ENCODE measurements around the gene SEZ6L.

The SEZ6L gene

GRCh38 chr22:26169315-26170111 lies at the start of gene SEZ6L:
SEZ6L (plus strand) TSS chr22:26169462; CDS start chr22:26169670, 208 bp downstream.
- H3K4me1 Mint-ChIP-seq (ENCODE audit: low read depth): no peaks in the 10 kb centered on the region
- no peaks in the 10 kb centered on the region for H3K36me3 Mint-ChIP-seq (ENCODE audit: low read depth)
- H3K27me3 Mint-ChIP-seq (ENCODE audit: low read depth): peaks cover 53% of the 10 kb centered on the region
- no peaks in the 10 kb centered on the region for H3K9me3 Mint-ChIP-seq
- H3K27ac Mint-ChIP-seq: no peak within 1 kb of the TSS
- H3K4me3 Mint-ChIP-seq: no peak within 1 kb of the TSS
- no peak for DNase-seq (ENCODE audit: low spot score)

- peaks cover 4% of the 10 kb centered on the region for H3K4me1 Mint-ChIP-seq (ENCODE audit: low read depth)
- H3K4me3 Mint-ChIP-seq: peak overlapping the region; percentile 13
- H3K36me3 Mint-ChIP-seq (ENCODE audit: low read depth): no peaks in the 10 kb centered on the region
- no peak for DNase-seq (ENCODE audit: low spot score)
- peaks cover 8% of the 10 kb centered on the region for H3K27me3 Mint-ChIP-seq (ENCODE audit: low read depth)
- H3K27ac Mint-ChIP-seq: no peak overlapping the region
- H3K9me3 Mint-ChIP-seq: no peaks in the 10 kb centered on the region
Observed at GRCh38 chr22:26122920-26123468, 46.3 kb upstream of the SEZ6L start.

GRCh38 chr22:26124991-26125725 lies 44.1 kb upstream of the SEZ6L start:
- no peak for DNase-seq (ENCODE audit: low spot score)
- Mint-ChIP-seq H3K36me3 (ENCODE audit: low read depth) (no peaks in the 10 kb centered on the region), H3K27me3 (ENCODE audit: low read depth) (peaks cover 4% of the 10 kb centered on the region), H3K4me3 (no peak overlapping the region), H3K4me1 (ENCODE audit: low read depth) (peaks cover 4% of the 10 kb centered on the region), H3K9me3 (no peaks in the 10 kb centered on the region), H3K27ac (no peak overlapping the region)

GRCh38 chr22:26127126-26127525 lies 42.1 kb upstream of the SEZ6L start:
- Mint-ChIP-seq H3K36me3 (ENCODE audit: low read depth) (no peaks in the 10 kb centered on the region), H3K4me1 (ENCODE audit: low read depth) (peaks cover 4% of the 10 kb centered on the region), H3K27me3 (ENCODE audit: low read depth) (no peaks in the 10 kb centered on the region), H3K27ac (no peak overlapping the region), H3K4me3 (no peak overlapping the region), H3K9me3 (no peaks in the 10 kb centered on the region)
- no peak for DNase-seq (ENCODE audit: low spot score)

- H3K27me3 Mint-ChIP-seq (ENCODE audit: low read depth): no peaks in the 10 kb centered on the region
- H3K27ac Mint-ChIP-seq: no peak overlapping the region
- no peak for DNase-seq (ENCODE audit: low spot score)
- no peaks in the 10 kb centered on the region for H3K9me3 Mint-ChIP-seq
- no peak overlapping the region for H3K4me3 Mint-ChIP-seq
- H3K4me1 Mint-ChIP-seq (ENCODE audit: low read depth): peaks cover 4% of the 10 kb centered on the region
- H3K36me3 Mint-ChIP-seq (ENCODE audit: low read depth): no peaks in the 10 kb centered on the region
Observed at GRCh38 chr22:26127556-26127955, 41.7 kb upstream of the SEZ6L start.

GRCh38 chr22:26131589-26132154 lies 37.6 kb upstream of the SEZ6L start:
- no peaks in the 10 kb centered on the region for H3K9me3 Mint-ChIP-seq
- H3K27me3 Mint-ChIP-seq (ENCODE audit: low read depth): no peaks in the 10 kb centered on the region
- H3K4me1 Mint-ChIP-seq (ENCODE audit: low read depth): no peaks in the 10 kb centered on the region
- no peak for DNase-seq (ENCODE audit: low spot score)
- H3K27ac Mint-ChIP-seq: no peak overlapping the region
- H3K4me3 Mint-ChIP-seq: no peak overlapping the region
- no peaks in the 10 kb centered on the region for H3K36me3 Mint-ChIP-seq (ENCODE audit: low read depth)

GRCh38 chr22:26134654-26135330 lies 34.5 kb upstream of the SEZ6L start:
- H3K9me3 Mint-ChIP-seq: no peaks in the 10 kb centered on the region
- no peak overlapping the region for H3K27ac Mint-ChIP-seq
- peaks cover 1% of the 10 kb centered on the region for H3K27me3 Mint-ChIP-seq (ENCODE audit: low read depth)
- no peaks in the 10 kb centered on the region for H3K4me1 Mint-ChIP-seq (ENCODE audit: low read depth)
- no peak overlapping the region for H3K4me3 Mint-ChIP-seq
- DNase-seq (ENCODE audit: low spot score): no peak
- H3K36me3 Mint-ChIP-seq (ENCODE audit: low read depth): no peaks in the 10 kb centered on the region

- Mint-ChIP-seq H3K27ac (no peak overlapping the region), H3K4me1 (ENCODE audit: low read depth) (no peaks in the 10 kb centered on the region), H3K27me3 (ENCODE audit: low read depth) (peaks cover 5% of the 10 kb centered on the region), H3K9me3 (no peaks in the 10 kb centered on the region), H3K36me3 (ENCODE audit: low read depth) (no peaks in the 10 kb centered on the region), H3K4me3 (no peak overlapping the region)
- DNase-seq (ENCODE audit: low spot score): no peak
Observed at GRCh38 chr22:26135806-26136205, 33.5 kb upstream of the SEZ6L start.

GRCh38 chr22:26139310-26139709 lies 30.0 kb upstream of the SEZ6L start:
- Mint-ChIP-seq H3K36me3 (ENCODE audit: low read depth) (no peaks in the 10 kb centered on the region), H3K9me3 (no peaks in the 10 kb centered on the region), H3K27me3 (ENCODE audit: low read depth) (peaks cover 5% of the 10 kb centered on the region), H3K4me3 (no peak overlapping the region), H3K4me1 (ENCODE audit: low read depth) (no peaks in the 10 kb centered on the region), H3K27ac (no peak overlapping the region)
- DNase-seq (ENCODE audit: low spot score): no peak

- no peak overlapping the region for H3K4me3 Mint-ChIP-seq
- no peaks in the 10 kb centered on the region for H3K4me1 Mint-ChIP-seq (ENCODE audit: low read depth)
- DNase-seq (ENCODE audit: low spot score): no peak
- no peak overlapping the region for H3K27ac Mint-ChIP-seq
- peaks cover 5% of the 10 kb centered on the region for H3K27me3 Mint-ChIP-seq (ENCODE audit: low read depth)
- H3K9me3 Mint-ChIP-seq: no peaks in the 10 kb centered on the region
- no peaks in the 10 kb centered on the region for H3K36me3 Mint-ChIP-seq (ENCODE audit: low read depth)
Observed at GRCh38 chr22:26141831-26142230, 27.4 kb upstream of the SEZ6L start.

GRCh38 chr22:26143806-26144325 lies 25.4 kb upstream of the SEZ6L start:
- no peak overlapping the region for H3K4me3 Mint-ChIP-seq
- H3K4me1 Mint-ChIP-seq (ENCODE audit: low read depth): no peaks in the 10 kb centered on the region
- no peak for DNase-seq (ENCODE audit: low spot score)
- peaks cover 5% of the 10 kb centered on the region for H3K27me3 Mint-ChIP-seq (ENCODE audit: low read depth)
- no peaks in the 10 kb centered on the region for H3K36me3 Mint-ChIP-seq (ENCODE audit: low read depth)
- H3K27ac Mint-ChIP-seq: no peak overlapping the region
- no peaks in the 10 kb centered on the region for H3K9me3 Mint-ChIP-seq

- H3K9me3 Mint-ChIP-seq: no peaks in the 10 kb centered on the region
- H3K36me3 Mint-ChIP-seq (ENCODE audit: low read depth): no peaks in the 10 kb centered on the region
- H3K4me1 Mint-ChIP-seq (ENCODE audit: low read depth): no peaks in the 10 kb centered on the region
- H3K27ac Mint-ChIP-seq: no peak overlapping the region
- no peak overlapping the region for H3K4me3 Mint-ChIP-seq
- H3K27me3 Mint-ChIP-seq (ENCODE audit: low read depth): peaks cover 3% of the 10 kb centered on the region
- no peak for DNase-seq (ENCODE audit: low spot score)
Observed at GRCh38 chr22:26159886-26160285, 9.4 kb upstream of the SEZ6L start.

GRCh38 chr22:26161746-26162145 lies 7.5 kb upstream of the SEZ6L start:
- H3K4me1 Mint-ChIP-seq (ENCODE audit: low read depth): no peaks in the 10 kb centered on the region
- no peak for DNase-seq (ENCODE audit: low spot score)
- no peak overlapping the region for H3K27ac Mint-ChIP-seq
- peaks cover 6% of the 10 kb centered on the region for H3K27me3 Mint-ChIP-seq (ENCODE audit: low read depth)
- H3K4me3 Mint-ChIP-seq: no peak overlapping the region
- H3K36me3 Mint-ChIP-seq (ENCODE audit: low read depth): no peaks in the 10 kb centered on the region
- H3K9me3 Mint-ChIP-seq: no peaks in the 10 kb centered on the region

All from T-helper 2 cell treated with Interferon-gamma antibody and Interleukin-4, amounts not matched to agents 5 μg/mL and 100 μg/mL, for 36 hours (primary cell).